K562 (cell line): Measurements from ENCODE around the gene CENPE. TPM values are rescaled to one million over a fixed set of nuclear protein-coding genes. Genes with fewer than 3 reads are reported as not detected.

Source experiments
- ATAC-seq: fragments of 200-7000 bp; cut with Tn5 transposase; 3 replicates; pipeline ENCODE4 v1.9.1; 2020; ENCODE audit warnings: moderate library complexity
- BruUV-seq: library from RNA; stranded (reverse); fragments of 400-500 nt; replicated peaks from 2 replicates; lab custom pipeline; 2021; lab: Mats Ljungman, UMichigan
- CTCF ChIA-PET: fragments of 300-600 bp; formaldehyde crosslinking; extraction: SDS; loops from one replicate; lab custom pipeline; 2021; ENCODE audit warnings: low intra/inter-chr PET ratio; lab: Yijun Ruan, JAX
- POLR2A ChIA-PET: fragments of 300-600, 350-650 bp; sonication (Branson Sonifier 250); formaldehyde crosslinking; extraction: SDS; loops from one replicate; lab custom pipeline; 2021; ENCODE audit warnings: antibody characterized with exemption, inconsistent platforms; lab: Yijun Ruan, JAX
- DNase-seq, 4 experiments: peaks; one replicate each; pipeline versions ENCODE4 v3.0.0 to v3.0.0-alpha.2; 2011 to 2018; ENCODE audit warnings: low spot score in 3 of 4, mixed read lengths in 3 of 4; ENCODE audit errors: extremely low read depth in 1 of 4
- FAIRE-seq: peaks from 2 replicates; lab custom pipeline; 2011; peaks lifted over from hg19 to GRCh38; lab: Jason Lieb, UNC
- H2AFZ ChIP-seq: 2 replicates; pipeline ENCODE4 v1.6.0; 2011; ENCODE audit warnings: low read depth, low read length, control low read depth, inconsistent platforms
- H3K27ac ChIP-seq: fragments of 200-600 bp; 3 replicates; pipeline ENCODE4 v1.8.0; 2011; ENCODE audit warnings: low read depth, mild to moderate bottlenecking, control low read depth, inconsistent platforms, low read length, moderate library complexity, mixed read lengths; ENCODE audit errors: extremely low read depth
- H3K27me3 ChIP-seq, 2 experiments: fragments of 300-600 bp in 1 of 2; 2 replicates in 1 of 2; 3 replicates in 1 of 2; pipeline versions ENCODE4 v1.6.0 to v1.8.0; 2011; ENCODE audit warnings: inconsistent platforms in 2 of 2, low read length in 2 of 2, mild to moderate bottlenecking in 1 of 2, mixed read lengths in 1 of 2, moderate library complexity in 1 of 2; ENCODE audit not compliant: control insufficient read depth in 2 of 2, insufficient read depth in 2 of 2
- H3K36me3 ChIP-seq: fragments of 300-600 bp; 3 replicates; pipeline ENCODE4 v1.8.0; 2011; ENCODE audit warnings: mild to moderate bottlenecking, low read length, inconsistent platforms; ENCODE audit not compliant: control insufficient read depth, insufficient read depth
- H3K4me1 ChIP-seq, 2 experiments: fragments of 200-600 bp in 1 of 2; replicated peaks in 1 of 2; 2 replicates in 1 of 2; 3 replicates in 1 of 2; pipeline versions ENCODE4 v1.5.1 to v1.8.0; 2011; ENCODE audit warnings: inconsistent platforms in 2 of 2, low read length in 2 of 2, mild to moderate bottlenecking in 1 of 2, mixed read lengths in 1 of 2, moderate library complexity in 1 of 2; ENCODE audit not compliant: control insufficient read depth in 2 of 2, insufficient read depth in 2 of 2
- H3K4me2 ChIP-seq: 2 replicates; pipeline ENCODE4 v1.6.1; 2011; ENCODE audit warnings: low read length, control low read depth, inconsistent platforms, mixed read lengths; ENCODE audit not compliant: insufficient read depth
- H3K4me3 ChIP-seq: fragments of 200-600 bp; sonication (generic), shearing (Covaris generic); 2 replicates; pipeline ENCODE4 v1.5.1; 2016; ENCODE audit warnings: control low read depth, inconsistent platforms
- H3K79me2 ChIP-seq: fragments of 200-600 bp; 3 replicates; pipeline ENCODE4 v1.8.0; 2011; ENCODE audit warnings: low read length, inconsistent platforms; ENCODE audit not compliant: control insufficient read depth, insufficient read depth
- H3K9ac ChIP-seq, 2 experiments: 2 replicates each; pipeline versions ENCODE4 v1.6.0 to v1.6.1; 2011; ENCODE audit warnings: low read depth in 2 of 2, low read length in 2 of 2, control low read depth in 1 of 2, inconsistent platforms in 1 of 2, mild to moderate bottlenecking in 1 of 2, mixed read lengths in 1 of 2; ENCODE audit not compliant: insufficient read depth in 1 of 2
- H3K9me1 ChIP-seq: one replicate; pipeline ENCODE4 v1.6.0; 2011; ENCODE audit warnings: inconsistent platforms, mild to moderate bottlenecking, low read length, moderate library complexity; ENCODE audit not compliant: control insufficient read depth, insufficient read depth
- H3K9me3 ChIP-seq: replicated peaks from 2 replicates; pipeline ENCODE4 v1.5.1; 2011; ENCODE audit warnings: low read depth, low read length, inconsistent platforms; ENCODE audit not compliant: control insufficient read depth, insufficient read depth
- H4K20me1 ChIP-seq: replicated peaks from 2 replicates; pipeline ENCODE4 v1.6.1; 2011; ENCODE audit warnings: low read length, inconsistent platforms, mixed read lengths; ENCODE audit not compliant: control insufficient read depth, insufficient read depth
- C11orf30 ChIP-seq: fragments of 450-650 bp; IDR thresholded peaks from 2 replicates; pipeline ENCODE4 v1.6.1; 2016; ENCODE audit warnings: low read depth, mild to moderate bottlenecking
- MAFF ChIP-seq: IDR thresholded peaks from 2 replicates; pipeline ENCODE4 v1.6.1; 2012; ENCODE audit warnings: low read length, improper control_type of control experiment
- MAFG ChIP-seq: fragments of 450-650 bp; conservative IDR thresholded peaks from 2 replicates; pipeline ENCODE4 v1.6.1; 2016; ENCODE audit warnings: missing genetic modification characterization, missing compliant biosample characterization
- MAFK ChIP-seq: IDR thresholded peaks from 2 replicates; pipeline ENCODE4 v1.6.1; 2011; ENCODE audit warnings: low read length, improper control_type of control experiment
- TAL1 ChIP-seq: fragments of 450-650 bp; IDR thresholded peaks from 2 replicates; pipeline ENCODE4 v1.6.1; 2016; ENCODE audit warnings: mild to moderate bottlenecking
- TCFL5 ChIP-seq: fragments of 250-450 bp; sonication (Bioruptor Pico); conservative IDR thresholded peaks from 2 replicates; pipeline ENCODE4 v1.6.1; 2021; ENCODE audit warnings: mild to moderate bottlenecking, moderate library complexity, matching md5 sums
- ZNF316 ChIP-seq: fragments of 450-650 bp; IDR thresholded peaks from 2 replicates; pipeline ENCODE4 v1.6.1; 2016
- ZNF398 ChIP-seq: fragments of 250-450 bp; sonication (Bioruptor Pico); IDR thresholded peaks from 2 replicates; pipeline ENCODE4 v1.8.0; 2021; ENCODE audit warnings: moderate library complexity, mild to moderate bottlenecking, inconsistent platforms
- ZNF699 ChIP-seq: fragments of 250-450 bp; sonication (Bioruptor Pico); IDR thresholded peaks from 2 replicates; pipeline ENCODE4 v1.8.0; 2021; ENCODE audit warnings: mild to moderate bottlenecking, moderate library complexity; ENCODE audit not compliant: insufficient replicate concordance
- WGBS: fragments of 100-300 bp; shearing (Covaris generic); methylation state at CpG from one replicate; pipeline ENCODE4 v1.1.6; 2016; ENCODE audit warnings: low coverage, mixed read lengths; ENCODE audit not compliant: insufficient coverage; ENCODE audit errors: missing lambda C conversion rate; 5-methylcytosine and 5-hydroxymethylcytosine counted together
- in situ Hi-C: fragments of 300-500 bp; cut with MboI; formaldehyde crosslinking; loops from 4 replicates; pipeline ENCODE4 v1.15.0; 2018; ENCODE audit warnings: inconsistent platforms, mixed read lengths
- intact Hi-C: fragments of 100-400 bp; cut with micrococcal nuclease; formaldehyde crosslinking; loops from 2 replicates; pipeline ENCODE4 v1.14.2; 2022
- polyA plus RNA-seq, 8 experiments: library from polyadenylated mRNA; depleted of rRNA in 4 of 8; stranded (reverse) in 5 of 8; unstranded in 3 of 8; fragments of >200 nt; fragmentation: Nextera tagmentation in 2 of 8; fragmentation: Illumina TruSeq in 1 of 8; extraction: Ambion mirVana in 2 of 8; extraction: Trizol in 1 of 8; gene quantifications; 2 replicates each; pipeline versions ENCODE4 v1.2.1 to v1.2.3, GENCODE V29; 2011 to 2014; ENCODE audit warnings: inconsistent platforms in 1 of 8, missing spikeins in 1 of 8
- total RNA-seq, 7 experiments: library from RNA; depleted of rRNA in 6 of 7; stranded (reverse); fragments of >200 nt in 6 of 7; fragmentation: Illumina TruSeq in 2 of 7; extraction: Trizol in 2 of 7; gene quantifications; 2 replicates each; pipeline versions ENCODE4 v1.2.1 to v1.2.3, GENCODE V29; 2011 to 2021; ENCODE audit warnings: low replicate concordance in 1 of 7

CENPE gene
- total and polyA plus RNA-seq, 9 of the 15 experiments (the other 6 are each of a cell fraction or from before 2014, with no cell fraction given) = 9.9 to 53.2 (median 27.4) TPM

GRCh38 chr4:103193457-103193856 lies 4.7 kb downstream of the CENPE start:
- H3K79me2 ChIP-seq = peaks cover 22% of the 10 kb centered on the region
- ATAC-seq (no peak), FAIRE-seq (no peak), DNase-seq (no peak)
- no peaks in the 10 kb centered on the region for H3K9me3 ChIP-seq
- H2AFZ ChIP-seq = no peak overlapping the region
- H3K4me2 ChIP-seq = no peak overlapping the region
- H3K4me3 ChIP-seq = no peak overlapping the region
- no peaks in the 10 kb centered on the region for H3K9me1 ChIP-seq
- in situ Hi-C loops = no loop called here
- no peaks in the 10 kb centered on the region for H3K4me1 ChIP-seq
- no TSS peak for BruUV-seq
- TF ChIP-seq MAFF (peak; percentile 92), TCFL5 (CRISPR knock-in tag) (no peak), ZNF699 (CRISPR knock-in tag) (no peak), MAFK (peak; percentile 94), TAL1 (no peak), ZNF316 (peak; percentile 97), MAFG (tag) (peak; percentile 89), ZNF398 (CRISPR knock-in tag) (no peak), C11orf30 (peak; percentile 92)
- no peak overlapping the region for H3K9ac ChIP-seq
- WGBS = 78% methylated on average over 2 of the region's 2 CpGs
- H3K27me3 ChIP-seq = no peaks in the 10 kb centered on the region
- H4K20me1 ChIP-seq = no peaks in the 10 kb centered on the region
- H3K36me3 ChIP-seq = peaks cover 46% of the 10 kb centered on the region
- CTCF ChIA-PET = no interaction called here
- intact Hi-C loops = no loop called here
- POLR2A ChIA-PET = interaction anchor here (1.8 kb wide), 1 partner anchor 9 kb away, joined by 6 read pairs; no protein-coding TSS in a partner anchor
- H3K27ac ChIP-seq = no peak overlapping the region
